Keratinocyte (primary cell): ENCODE results near the gene ATP2A3. TPM values are rescaled to one million over a fixed set of nuclear protein-coding genes. Genes with fewer than 3 reads are reported as not detected.

Experiments used
- DNase-seq: peaks from one replicate; pipeline ENCODE4 v3.0.0-alpha.2; 2011; ENCODE audit warnings: low read depth, missing footprints, low spot score
- FAIRE-seq: peaks from 2 replicates; lab custom pipeline; 2011; peaks lifted over from hg19 to GRCh38; lab: Jason Lieb, UNC
- H2AFZ ChIP-seq: 2 replicates; pipeline ENCODE4 v1.6.0; 2012; ENCODE audit warnings: low read length, control low read depth, inconsistent platforms; ENCODE audit not compliant: control insufficient read depth
- H3K27ac ChIP-seq: 2 replicates; pipeline ENCODE4 v1.5.1; 2011; ENCODE audit warnings: low read length; ENCODE audit not compliant: control insufficient read depth, insufficient read depth
- H3K27me3 ChIP-seq: 3 replicates; pipeline ENCODE4 v1.6.0; 2011; ENCODE audit warnings: low read length; ENCODE audit not compliant: control insufficient read depth, insufficient read depth; ENCODE audit errors: extremely low read depth
- H3K36me3 ChIP-seq, 2 experiments: 2 replicates in 1 of 2; 3 replicates in 1 of 2; pipeline ENCODE4 v1.5.1; 2011; ENCODE audit warnings: low read length in 2 of 2, mild to moderate bottlenecking in 1 of 2; ENCODE audit not compliant: control insufficient read depth in 2 of 2, insufficient read depth in 2 of 2; ENCODE audit errors: extremely low read depth in 1 of 2
- H3K4me1 ChIP-seq: 3 replicates; pipeline ENCODE4 v1.5.1; 2011; ENCODE audit warnings: low read length; ENCODE audit not compliant: control insufficient read depth, insufficient read depth; ENCODE audit errors: extremely low read depth
- H3K4me2 ChIP-seq: 3 replicates; pipeline ENCODE4 v1.6.0; 2011; ENCODE audit warnings: low read depth, low read length; ENCODE audit not compliant: control insufficient read depth, insufficient read depth; ENCODE audit errors: extremely low read depth
- H3K4me3 ChIP-seq, 3 experiments: fragments of 200-600 bp in 1 of 3; sonication (generic) in 1 of 3; 2 replicates in 2 of 3; 3 replicates in 1 of 3; pipeline ENCODE4 v1.5.1; 2011 to 2016; ENCODE audit warnings: low read length in 3 of 3, mild to moderate bottlenecking in 3 of 3, control low read depth in 2 of 3, inconsistent platforms in 1 of 3, low read depth in 1 of 3, mixed read lengths in 1 of 3, mixed run types in 1 of 3, moderate library complexity in 1 of 3; ENCODE audit not compliant: control insufficient read depth in 2 of 3, insufficient read depth in 2 of 3; ENCODE audit errors: extremely low read depth in 1 of 3
- H3K79me2 ChIP-seq: 2 replicates; pipeline ENCODE4 v1.6.0; 2012; ENCODE audit warnings: low read length; ENCODE audit not compliant: control insufficient read depth, insufficient read depth
- H3K9ac ChIP-seq: 3 replicates; pipeline ENCODE4 v1.6.0; 2011; ENCODE audit warnings: low read length; ENCODE audit not compliant: control insufficient read depth, insufficient read depth; ENCODE audit errors: extremely low read depth
- H3K9me1 ChIP-seq: 3 replicates; pipeline ENCODE4 v1.6.0; 2011; ENCODE audit warnings: low read length; ENCODE audit not compliant: control insufficient read depth, insufficient read depth; ENCODE audit errors: extremely low read depth
- H3K9me3 ChIP-seq: 2 replicates; pipeline ENCODE4 v1.5.1; 2012; ENCODE audit warnings: low read depth, low read length; ENCODE audit not compliant: control insufficient read depth
- H4K20me1 ChIP-seq: 3 replicates; pipeline ENCODE4 v1.6.0; 2011; ENCODE audit warnings: low read length; ENCODE audit not compliant: control insufficient read depth, insufficient read depth; ENCODE audit errors: extremely low read depth
- CTCF ChIP-seq, 3 experiments: IDR thresholded peaks in 1 of 3; conservative IDR thresholded peaks in 1 of 3; optimal IDR thresholded peaks in 1 of 3; 2 replicates in 2 of 3; 3 replicates in 1 of 3; pipeline versions ENCODE3 to v1.5.1; 2011; ENCODE audit warnings: low read length in 3 of 3, mild to moderate bottlenecking in 3 of 3, moderate library complexity in 2 of 3, control low read depth in 1 of 3, inconsistent platforms in 1 of 3; ENCODE audit not compliant: insufficient read depth in 2 of 3; ENCODE audit errors: extremely low read depth in 1 of 3
- EZH2 ChIP-seq: IDR thresholded peaks from one replicate; pipeline ENCODE4 v1.6.1; 2012; ENCODE audit warnings: inconsistent platforms, mild to moderate bottlenecking, low read length, moderate library complexity
- dilution Hi-C: fragments of 300-500 bp; cut with MboI; formaldehyde crosslinking; loops from one replicate; pipeline ENCODE4 v1.7.0; 2020; ENCODE audit warnings: low sequenced_read_pairs; ENCODE audit not compliant: extremely low pct_ligation_motif_present
- polyA plus RNA-seq, 5 experiments: library from polyadenylated mRNA; depleted of rRNA in 3 of 5; stranded (reverse) in 3 of 5; stranded (forward) in 1 of 5; unstranded in 1 of 5; fragments of >200 nt; gene quantifications; 1 replicate in 1 of 5; 2 replicates in 3 of 5; 3 replicates in 1 of 5; pipeline versions ENCODE4 v1.2.1 to v1.2.3, GENCODE V29; 2011 to 2012; ENCODE audit warnings: missing spikeins in 2 of 5, low read depth in 1 of 5, low replicate concordance in 1 of 5

The ATP2A3 gene
- polyA plus RNA-seq, 1 donor (not counting 4 experiments of a cell fraction or from before 2014, with no cell fraction given), result 0.13 TPM

GRCh38 chr17:3960764-3961163 is 3.5 kb downstream of the ATP2A3 start:
- Histone ChIP-seq H4K20me1 (no peaks in the 10 kb centered on the region), H3K27ac (no peak overlapping the region), H3K4me3 (no peak overlapping the region), H3K4me2 (no peak overlapping the region), H3K27me3 (peaks cover 31% of the 10 kb centered on the region), H3K79me2 (no peaks in the 10 kb centered on the region), H2AFZ (no peak overlapping the region), H3K9me1 (no peaks in the 10 kb centered on the region), H3K36me3 (no peaks in the 10 kb centered on the region), H3K9ac (no peak overlapping the region), H3K4me1 (peaks cover 10% of the 10 kb centered on the region), H3K9me3 (no peaks in the 10 kb centered on the region)
- FAIRE-seq (no peak), DNase-seq (no peak)
- TF ChIP-seq EZH2 (no peak), CTCF (optimal IDR thresholded peaks at IDR 0.05 in 1 of 3, IDR thresholded peaks at IDR 0.05 in 1 of 3, conservative IDR thresholded peaks at IDR 0.05 in 1 of 3; ENCODE audit: extremely low read depth in 1 of 3, insufficient read depth in 2 of 3, low read length in 3 of 3) (no peak)
- dilution Hi-C loops, result no loop called here

- no peak overlapping the region for H2AFZ ChIP-seq
Measured at GRCh38 chr17:3959921-3960601, 4.2 kb downstream of the ATP2A3 start.

More at GRCh38 chr17:3959921-3960601, 4.2 kb downstream of the ATP2A3 start:
- Histone ChIP-seq H3K27me3 (peaks cover 31% of the 10 kb centered on the region), H3K4me2 (no peak overlapping the region), H3K27ac (no peak overlapping the region), H3K9me3 (no peaks in the 10 kb centered on the region), H3K4me3 (no peak overlapping the region), H3K9me1 (no peaks in the 10 kb centered on the region), H3K9ac (no peak overlapping the region), H4K20me1 (no peaks in the 10 kb centered on the region), H3K79me2 (no peaks in the 10 kb centered on the region), H3K4me1 (peaks cover 5% of the 10 kb centered on the region), H3K36me3 (no peaks in the 10 kb centered on the region)
- TF ChIP-seq EZH2 (no peak), CTCF (optimal IDR thresholded peaks at IDR 0.05 in 1 of 3, IDR thresholded peaks at IDR 0.05 in 1 of 3, conservative IDR thresholded peaks at IDR 0.05 in 1 of 3; ENCODE audit: extremely low read depth in 1 of 3, insufficient read depth in 2 of 3, low read length in 3 of 3) (no peak)
- DNase-seq (no peak), FAIRE-seq (no peak)
- dilution Hi-C loops, result no loop called here
